Parathyroid adenoma (tissue), 2 donors: ENCODE results near the gene UQCR11.

Experiments used
- H2AFZ ChIP-seq: fragments of 300-600 bp; sonication (generic); one replicate; pipeline ENCODE4 v1.7.0; 2017; ENCODE audit warnings: antibody characterized with exemption, mild to moderate bottlenecking
- H3K27ac ChIP-seq: fragments of 300-600 bp; sonication (generic); one replicate; pipeline ENCODE4 v1.7.0; 2017
- H3K27me3 ChIP-seq: fragments of 300-600 bp; sonication (generic); one replicate; pipeline ENCODE4 v1.7.0; 2017; ENCODE audit warnings: low read length; ENCODE audit not compliant: control insufficient read depth, insufficient read depth
- H3K36me3 ChIP-seq: fragments of 300-600 bp; sonication (generic); one replicate; pipeline ENCODE4 v1.7.0; 2017; ENCODE audit warnings: low read length; ENCODE audit not compliant: control insufficient read depth, insufficient read depth
- H3K4me1 ChIP-seq: fragments of 300-600 bp; sonication (generic); one replicate; pipeline ENCODE4 v1.7.0; 2017; ENCODE audit warnings: control low read depth
- H3K4me2 ChIP-seq: fragments of 300-600 bp; sonication (generic); one replicate; pipeline ENCODE4 v1.7.0; 2017; ENCODE audit warnings: low read length
- H3K4me3 ChIP-seq: fragments of 300-600 bp; sonication (generic); one replicate; pipeline ENCODE4 v1.7.0; 2017; ENCODE audit warnings: low read depth, low read length
- H3K79me2 ChIP-seq: fragments of 300-600 bp; sonication (generic); one replicate; pipeline ENCODE4 v1.7.0; 2017; ENCODE audit warnings: control low read depth
- H3K9ac ChIP-seq: fragments of 300-600 bp; sonication (generic); one replicate; pipeline ENCODE4 v1.7.0; 2017; ENCODE audit warnings: mild to moderate bottlenecking
- H3K9me3 ChIP-seq: fragments of 300-600 bp; sonication (generic); one replicate; pipeline ENCODE4 v1.7.0; 2017; ENCODE audit warnings: low read length; ENCODE audit not compliant: control insufficient read depth
- TF ChIP-seq, protein P1 (sequence below): fragments of 300-600 bp; sonication (generic); IDR thresholded peaks from one replicate; pipeline ENCODE4 v1.7.0; 2017; ENCODE audit warnings: antibody characterized with exemption, mild to moderate bottlenecking
- donor health status: primary hyperparathyroidism.

Gene UQCR11

DNA sequence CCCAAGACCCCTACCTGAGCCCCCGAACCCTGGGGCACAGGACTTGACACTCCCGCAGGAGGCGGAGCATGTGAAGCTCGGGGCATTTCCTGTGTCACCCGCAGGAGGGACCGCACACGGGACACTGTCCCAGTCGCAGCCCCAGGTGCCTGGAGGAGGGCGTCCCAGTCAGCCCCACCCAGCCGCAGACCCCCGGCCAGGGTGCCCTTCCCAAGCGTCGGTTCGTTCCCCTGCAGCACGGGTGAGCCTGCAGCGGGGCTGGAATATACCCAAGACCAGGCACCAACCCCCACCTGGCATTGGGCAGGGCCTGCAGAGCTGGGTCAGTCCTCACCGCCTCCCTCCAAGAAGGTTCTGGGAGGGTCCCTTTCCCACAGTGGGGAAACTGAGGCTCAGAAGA lies 25.5 kb upstream of the UQCR11 start:
- Histone ChIP-seq H3K4me2 (no peak overlapping the region), H3K79me2 (peaks cover 2% of the 10 kb centered on the region), H3K9me3 (no peaks in the 10 kb centered on the region), H2AFZ (no peak overlapping the region), H3K9ac (no peak overlapping the region), H3K27ac (no peak overlapping the region), H3K4me1 (no peaks in the 10 kb centered on the region), H3K36me3 (no peaks in the 10 kb centered on the region), H3K4me3 (no peak overlapping the region), H3K27me3 (no peaks in the 10 kb centered on the region)
- TF ChIP-seq, protein P1, sequence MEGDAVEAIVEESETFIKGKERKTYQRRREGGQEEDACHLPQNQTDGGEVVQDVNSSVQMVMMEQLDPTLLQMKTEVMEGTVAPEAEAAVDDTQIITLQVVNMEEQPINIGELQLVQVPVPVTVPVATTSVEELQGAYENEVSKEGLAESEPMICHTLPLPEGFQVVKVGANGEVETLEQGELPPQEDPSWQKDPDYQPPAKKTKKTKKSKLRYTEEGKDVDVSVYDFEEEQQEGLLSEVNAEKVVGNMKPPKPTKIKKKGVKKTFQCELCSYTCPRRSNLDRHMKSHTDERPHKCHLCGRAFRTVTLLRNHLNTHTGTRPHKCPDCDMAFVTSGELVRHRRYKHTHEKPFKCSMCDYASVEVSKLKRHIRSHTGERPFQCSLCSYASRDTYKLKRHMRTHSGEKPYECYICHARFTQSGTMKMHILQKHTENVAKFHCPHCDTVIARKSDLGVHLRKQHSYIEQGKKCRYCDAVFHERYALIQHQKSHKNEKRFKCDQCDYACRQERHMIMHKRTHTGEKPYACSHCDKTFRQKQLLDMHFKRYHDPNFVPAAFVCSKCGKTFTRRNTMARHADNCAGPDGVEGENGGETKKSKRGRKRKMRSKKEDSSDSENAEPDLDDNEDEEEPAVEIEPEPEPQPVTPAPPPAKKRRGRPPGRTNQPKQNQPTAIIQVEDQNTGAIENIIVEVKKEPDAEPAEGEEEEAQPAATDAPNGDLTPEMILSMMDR, result no peak

DNA sequence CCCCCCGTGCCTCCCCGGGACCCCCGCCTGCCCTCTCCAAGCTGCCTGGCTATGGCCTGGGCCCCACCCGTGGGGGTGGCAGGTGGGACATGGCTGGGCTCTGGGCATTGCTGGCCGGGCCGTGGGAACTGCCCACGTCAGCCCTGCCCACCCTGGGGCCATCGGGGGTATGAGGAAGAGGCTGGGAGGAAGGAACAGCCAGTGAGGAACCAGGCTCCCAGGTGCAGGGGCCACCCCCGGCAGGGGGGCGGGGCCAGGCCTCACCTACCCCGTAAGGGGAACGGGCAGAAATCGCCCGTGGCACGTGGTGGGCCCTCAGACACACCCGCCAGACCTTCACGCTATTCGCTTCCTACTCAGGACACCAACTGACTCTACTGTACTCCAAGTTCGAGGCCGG lies 24.8 kb upstream of the UQCR11 start:
- Histone ChIP-seq H2AFZ (no peak overlapping the region), H3K27ac (no peak overlapping the region), H3K4me3 (no peak overlapping the region), H3K27me3 (no peaks in the 10 kb centered on the region), H3K4me1 (no peaks in the 10 kb centered on the region), H3K9ac (no peak overlapping the region), H3K9me3 (no peaks in the 10 kb centered on the region), H3K79me2 (peaks cover 2% of the 10 kb centered on the region), H3K4me2 (no peak overlapping the region), H3K36me3 (no peaks in the 10 kb centered on the region)
- TF ChIP-seq, protein P1, result no peak

DNA sequence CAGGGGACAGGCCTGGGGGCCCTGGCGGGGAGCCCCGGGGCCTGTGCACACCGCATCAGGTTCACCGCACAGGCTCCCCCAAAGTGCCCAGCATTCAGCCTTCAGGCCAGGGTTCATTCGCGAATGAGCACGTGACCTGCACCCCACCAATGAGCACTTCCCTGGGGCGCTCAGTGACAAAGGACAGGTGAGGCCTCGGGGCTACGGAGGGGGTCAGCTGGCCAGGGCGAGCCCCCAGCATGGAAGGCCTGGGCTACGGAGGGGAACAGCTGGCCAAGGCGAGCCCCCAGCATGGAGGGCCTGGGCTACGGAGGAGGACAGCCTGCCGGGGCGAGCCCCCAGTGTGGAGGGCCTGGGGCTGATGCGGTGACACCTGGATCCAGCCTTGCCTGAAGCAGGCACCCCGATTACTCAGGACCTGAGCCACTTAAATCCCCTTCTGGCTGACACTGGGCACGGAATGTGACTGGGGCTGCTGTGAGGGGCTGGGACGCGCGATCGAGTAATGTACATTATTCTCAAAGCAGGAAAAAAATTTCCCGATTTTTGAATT lies 24.1 kb upstream of the UQCR11 start:
- Histone ChIP-seq H3K9me3 (no peaks in the 10 kb centered on the region), H3K4me1 (no peaks in the 10 kb centered on the region), H3K36me3 (no peaks in the 10 kb centered on the region), H3K4me2 (no peak overlapping the region), H3K27ac (no peak overlapping the region), H3K27me3 (no peaks in the 10 kb centered on the region), H3K9ac (no peak overlapping the region), H2AFZ (no peak overlapping the region), H3K79me2 (peaks cover 2% of the 10 kb centered on the region), H3K4me3 (no peak overlapping the region)
- TF ChIP-seq, protein P1, result no peak

DNA sequence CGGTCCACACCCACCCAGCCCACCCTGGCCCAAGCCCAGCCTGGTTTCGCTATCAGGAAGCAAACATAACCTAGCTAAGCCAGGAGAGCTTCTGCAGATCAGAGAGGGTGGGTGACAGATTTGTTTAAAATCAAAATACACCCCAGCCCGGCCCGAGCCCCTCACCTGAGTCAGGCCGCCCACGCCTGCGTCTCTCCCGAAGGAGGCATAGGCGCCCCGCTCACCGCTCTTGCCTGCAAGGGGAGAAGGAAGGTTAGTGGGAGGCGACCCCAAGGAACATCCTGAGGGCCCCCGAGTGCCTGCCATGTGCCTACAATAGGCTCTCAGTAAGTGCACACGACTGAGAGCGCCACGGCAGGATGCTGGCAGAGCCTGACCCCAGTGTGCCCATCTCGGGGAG lies 21.9 kb upstream of the UQCR11 start:
- Histone ChIP-seq H3K4me2 (no peak overlapping the region), H3K79me2 (no peaks in the 10 kb centered on the region), H3K27ac (no peak overlapping the region), H3K9me3 (no peaks in the 10 kb centered on the region), H3K4me3 (no peak overlapping the region), H3K9ac (no peak overlapping the region), H3K36me3 (no peaks in the 10 kb centered on the region), H2AFZ (no peak overlapping the region), H3K4me1 (no peaks in the 10 kb centered on the region), H3K27me3 (no peaks in the 10 kb centered on the region)
- TF ChIP-seq, protein P1, result no peak

DNA sequence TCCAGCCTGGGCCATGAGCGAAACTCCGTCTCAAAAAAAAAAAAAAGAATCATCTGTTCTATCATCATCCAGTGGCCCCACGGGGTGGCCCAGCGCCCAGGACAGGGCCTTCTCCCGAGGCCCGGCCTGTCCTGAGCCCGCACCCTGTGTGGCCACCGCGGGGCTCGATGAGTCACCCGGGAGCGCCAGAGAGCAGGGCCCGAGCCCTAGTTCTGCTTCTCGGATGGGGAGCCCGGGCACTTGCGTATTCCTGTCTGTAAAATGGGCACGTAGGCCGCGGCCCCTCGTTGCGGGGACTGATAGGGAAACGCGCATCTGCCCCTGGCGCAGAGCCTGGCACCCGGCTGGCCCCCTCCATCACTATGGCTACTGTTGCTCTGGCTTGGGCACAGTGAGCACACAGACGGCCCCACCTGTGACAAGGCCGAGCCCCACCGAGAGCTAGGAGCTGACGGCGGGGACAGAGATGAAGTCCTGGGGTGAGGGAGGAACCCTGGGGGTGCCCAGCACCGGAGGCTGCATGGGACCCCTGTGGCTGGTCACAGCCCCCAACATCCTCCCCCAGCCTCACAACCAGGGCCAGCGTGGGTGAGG lies 21.3 kb upstream of the UQCR11 start:
- Histone ChIP-seq H3K27ac (no peak overlapping the region), H3K27me3 (no peaks in the 10 kb centered on the region), H3K4me3 (no peak overlapping the region), H3K4me2 (no peak overlapping the region), H3K9ac (no peak overlapping the region), H3K36me3 (no peaks in the 10 kb centered on the region), H3K4me1 (no peaks in the 10 kb centered on the region), H3K79me2 (no peaks in the 10 kb centered on the region), H3K9me3 (no peaks in the 10 kb centered on the region), H2AFZ (no peak overlapping the region)
- TF ChIP-seq, protein P1, result no peak
